Panc1 (cell line): ENCODE results near the gene PHKB. TPM values are rescaled to one million over a fixed set of nuclear protein-coding genes. Genes with fewer than 3 reads are reported as not detected.

Source experiments
- ATAC-seq: fragments of 200-7000 bp; cut with Tn5 transposase; 2 replicates; pipeline ENCODE4 v1.9.1; 2020; ENCODE audit warnings: mild to moderate bottlenecking, moderate library complexity
- BruUV-seq: library from RNA; stranded (reverse); fragments of 400-500 nt; replicated peaks from 2 replicates; lab custom pipeline; 2021; lab: Mats Ljungman, UMichigan
- CTCF ChIA-PET: fragments of 300-600 bp; sonication (Branson Sonifier 250); formaldehyde crosslinking; loops from one replicate; lab custom pipeline; 2022; ENCODE audit warnings: antibody characterized with exemption; lab: Charles Lee
- POLR2A ChIA-PET: fragments of 300-600 bp; sonication (Branson Sonifier 250); formaldehyde crosslinking; loops from one replicate; lab custom pipeline; 2022; ENCODE audit warnings: antibody characterized with exemption; lab: Charles Lee
- DNase-seq: peaks from one replicate; pipeline ENCODE4 v3.0.0-alpha.2; 2010; ENCODE audit warnings: low read depth, low spot score
- H3K27ac ChIP-seq: 2 replicates; pipeline ENCODE4 v1.5.1; 2011; ENCODE audit warnings: mild to moderate bottlenecking, low read length, inconsistent platforms
- H3K27me3 ChIP-seq: fragments of 200-500 bp; sonication (Bioruptor generic); 2 replicates; pipeline ENCODE4 v1.6.0; 2014; ENCODE audit warnings: low read length, inconsistent platforms; ENCODE audit not compliant: control insufficient read depth, insufficient read depth
- H3K36me3 ChIP-seq: fragments of 200-500 bp; sonication (Bioruptor generic); 2 replicates; pipeline ENCODE4 v1.5.1; 2014; ENCODE audit warnings: inconsistent platforms, mild to moderate bottlenecking, low read length, moderate library complexity; ENCODE audit not compliant: control insufficient read depth, insufficient read depth
- H3K4me1 ChIP-seq: 2 replicates; pipeline ENCODE4 v1.5.1; 2011; ENCODE audit warnings: inconsistent platforms, mild to moderate bottlenecking, low read length, moderate library complexity; ENCODE audit not compliant: control insufficient read depth, insufficient read depth
- H3K4me3 ChIP-seq, 2 experiments: 2 replicates each; pipeline ENCODE4 v1.5.1; 2011 to 2012; ENCODE audit warnings: low read depth in 2 of 2, low read length in 2 of 2, mild to moderate bottlenecking in 2 of 2, inconsistent platforms in 1 of 2, moderate library complexity in 1 of 2
- H3K9me3 ChIP-seq: fragments of 200-500 bp; sonication (Bioruptor generic); 2 replicates; pipeline ENCODE4 v1.5.1; 2014; ENCODE audit warnings: low read depth, mild to moderate bottlenecking, inconsistent platforms, low read length, moderate library complexity; ENCODE audit not compliant: control insufficient read depth, insufficient read depth
- POLR2AphosphoS5 ChIP-seq: IDR thresholded peaks from 2 replicates; pipeline ENCODE4 v1.6.1; 2012; ENCODE audit warnings: mild to moderate bottlenecking, low read depth, low read length, moderate library complexity
- SIN3A ChIP-seq: IDR thresholded peaks from 2 replicates; pipeline ENCODE4 v1.6.1; 2012; ENCODE audit warnings: low read depth, mild to moderate bottlenecking, low read length, moderate library complexity, borderline replicate concordance; ENCODE audit not compliant: insufficient read depth
- TCF7L2 ChIP-seq: IDR thresholded peaks from 2 replicates; pipeline ENCODE4 v1.6.1; 2011; ENCODE audit warnings: mild to moderate bottlenecking, low read depth, low read length, inconsistent platforms
- in situ Hi-C: cut with HindIII; loops from 2 replicates; pipeline ENCODE4 v1.10.0; 2016; ENCODE audit warnings: low sequenced_read_pairs, low pct_unique_long_range_greater_than_20kb
- intact Hi-C: fragments of 100-400 bp; cut with micrococcal nuclease; formaldehyde crosslinking; loops from one replicate; pipeline ENCODE4 v1.10.0; 2022; ENCODE audit not compliant: unreplicated experiment
- total RNA-seq: library from RNA; stranded (reverse); gene quantifications from one replicate; pipeline ENCODE4 v1.2.1, GENCODE V29; 2021; ENCODE audit not compliant: unreplicated experiment
- TF ChIP-seq, protein P1 (sequence below): fragments of 450-650 bp; IDR thresholded peaks from 2 replicates; pipeline ENCODE4 v1.5.1; 2017; ENCODE audit warnings: mild to moderate bottlenecking
- TF ChIP-seq, protein P2 (sequence below), 2 experiments: IDR thresholded peaks; 2 replicates each; pipeline ENCODE4 v1.6.1; 2011 to 2012; ENCODE audit warnings: low read depth in 2 of 2, control low read depth in 1 of 2, low read length in 1 of 2, mild to moderate bottlenecking in 1 of 2, moderate library complexity in 1 of 2; ENCODE audit not compliant: insufficient read depth in 1 of 2

Gene PHKB
- total RNA-seq, 1 experiment from 2014 or later, result 29.5 TPM

DNA sequence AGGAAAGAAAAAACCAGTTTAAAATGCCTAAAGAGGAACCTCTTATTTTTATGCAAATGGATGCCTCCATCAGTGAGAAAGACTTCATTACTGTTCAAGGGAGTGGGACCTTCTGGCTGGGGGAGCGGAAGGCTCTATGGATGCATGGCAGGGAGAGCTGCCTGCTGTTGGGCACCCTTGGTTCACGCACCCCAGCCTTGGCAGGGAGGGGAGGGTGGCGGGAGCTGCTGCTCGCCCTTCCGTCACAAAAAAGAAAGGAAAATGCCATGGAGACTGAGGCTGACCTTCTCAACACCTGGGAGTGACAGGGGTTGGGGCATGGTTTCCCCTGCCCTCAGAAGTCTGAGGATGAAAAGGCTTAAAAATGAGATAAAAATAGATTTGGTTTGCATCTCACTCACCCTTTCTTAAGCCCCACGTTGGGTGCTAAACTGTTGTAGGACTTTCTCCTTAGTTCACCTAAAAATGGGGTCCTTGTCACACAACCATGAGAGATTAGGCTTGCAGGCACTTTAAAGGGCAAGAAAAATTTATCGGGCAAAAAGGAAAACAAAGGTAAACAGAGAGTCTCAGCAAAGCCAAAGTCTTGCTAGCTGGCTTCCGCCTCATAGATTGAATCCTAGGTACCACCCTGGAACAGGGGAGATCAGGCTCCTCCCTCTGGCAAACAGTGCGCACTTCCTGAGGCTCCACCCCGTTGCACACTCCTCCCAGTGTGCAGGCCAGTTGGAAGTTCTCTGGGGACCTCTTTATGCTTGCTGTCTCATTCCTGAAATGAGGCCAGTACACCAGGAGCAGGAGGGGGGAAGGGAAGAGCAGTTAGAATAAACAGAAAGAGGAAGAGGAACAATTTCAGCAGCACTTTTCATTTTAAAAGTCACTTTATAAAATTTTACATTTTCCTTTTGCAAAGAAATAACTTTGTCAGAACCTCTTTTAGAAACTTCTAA lies 31.6 kb downstream of the PHKB start:
- no peak overlapping the region for H3K4me3 ChIP-seq
- in situ Hi-C loops, result no loop called here
- intact Hi-C loops, result no loop called here
- no peaks in the 10 kb centered on the region for H3K4me1 ChIP-seq
- peaks cover 12% of the 10 kb centered on the region for H3K9me3 ChIP-seq
- ChIA-PET CTCF (no interaction called here), POLR2A (no interaction called here)
- DNase-seq, result no peak
- H3K27ac ChIP-seq, result no peak overlapping the region
- H3K27me3 ChIP-seq, result no peaks in the 10 kb centered on the region
- no TSS peak for BruUV-seq
- no peaks in the 10 kb centered on the region for H3K36me3 ChIP-seq
- TF ChIP-seq POLR2AphosphoS5 (no peak), TCF7L2 (no peak), SIN3A (no peak)
- TF ChIP-seq, protein P1, sequence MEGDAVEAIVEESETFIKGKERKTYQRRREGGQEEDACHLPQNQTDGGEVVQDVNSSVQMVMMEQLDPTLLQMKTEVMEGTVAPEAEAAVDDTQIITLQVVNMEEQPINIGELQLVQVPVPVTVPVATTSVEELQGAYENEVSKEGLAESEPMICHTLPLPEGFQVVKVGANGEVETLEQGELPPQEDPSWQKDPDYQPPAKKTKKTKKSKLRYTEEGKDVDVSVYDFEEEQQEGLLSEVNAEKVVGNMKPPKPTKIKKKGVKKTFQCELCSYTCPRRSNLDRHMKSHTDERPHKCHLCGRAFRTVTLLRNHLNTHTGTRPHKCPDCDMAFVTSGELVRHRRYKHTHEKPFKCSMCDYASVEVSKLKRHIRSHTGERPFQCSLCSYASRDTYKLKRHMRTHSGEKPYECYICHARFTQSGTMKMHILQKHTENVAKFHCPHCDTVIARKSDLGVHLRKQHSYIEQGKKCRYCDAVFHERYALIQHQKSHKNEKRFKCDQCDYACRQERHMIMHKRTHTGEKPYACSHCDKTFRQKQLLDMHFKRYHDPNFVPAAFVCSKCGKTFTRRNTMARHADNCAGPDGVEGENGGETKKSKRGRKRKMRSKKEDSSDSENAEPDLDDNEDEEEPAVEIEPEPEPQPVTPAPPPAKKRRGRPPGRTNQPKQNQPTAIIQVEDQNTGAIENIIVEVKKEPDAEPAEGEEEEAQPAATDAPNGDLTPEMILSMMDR, result no peak
- TF ChIP-seq, protein P2, sequence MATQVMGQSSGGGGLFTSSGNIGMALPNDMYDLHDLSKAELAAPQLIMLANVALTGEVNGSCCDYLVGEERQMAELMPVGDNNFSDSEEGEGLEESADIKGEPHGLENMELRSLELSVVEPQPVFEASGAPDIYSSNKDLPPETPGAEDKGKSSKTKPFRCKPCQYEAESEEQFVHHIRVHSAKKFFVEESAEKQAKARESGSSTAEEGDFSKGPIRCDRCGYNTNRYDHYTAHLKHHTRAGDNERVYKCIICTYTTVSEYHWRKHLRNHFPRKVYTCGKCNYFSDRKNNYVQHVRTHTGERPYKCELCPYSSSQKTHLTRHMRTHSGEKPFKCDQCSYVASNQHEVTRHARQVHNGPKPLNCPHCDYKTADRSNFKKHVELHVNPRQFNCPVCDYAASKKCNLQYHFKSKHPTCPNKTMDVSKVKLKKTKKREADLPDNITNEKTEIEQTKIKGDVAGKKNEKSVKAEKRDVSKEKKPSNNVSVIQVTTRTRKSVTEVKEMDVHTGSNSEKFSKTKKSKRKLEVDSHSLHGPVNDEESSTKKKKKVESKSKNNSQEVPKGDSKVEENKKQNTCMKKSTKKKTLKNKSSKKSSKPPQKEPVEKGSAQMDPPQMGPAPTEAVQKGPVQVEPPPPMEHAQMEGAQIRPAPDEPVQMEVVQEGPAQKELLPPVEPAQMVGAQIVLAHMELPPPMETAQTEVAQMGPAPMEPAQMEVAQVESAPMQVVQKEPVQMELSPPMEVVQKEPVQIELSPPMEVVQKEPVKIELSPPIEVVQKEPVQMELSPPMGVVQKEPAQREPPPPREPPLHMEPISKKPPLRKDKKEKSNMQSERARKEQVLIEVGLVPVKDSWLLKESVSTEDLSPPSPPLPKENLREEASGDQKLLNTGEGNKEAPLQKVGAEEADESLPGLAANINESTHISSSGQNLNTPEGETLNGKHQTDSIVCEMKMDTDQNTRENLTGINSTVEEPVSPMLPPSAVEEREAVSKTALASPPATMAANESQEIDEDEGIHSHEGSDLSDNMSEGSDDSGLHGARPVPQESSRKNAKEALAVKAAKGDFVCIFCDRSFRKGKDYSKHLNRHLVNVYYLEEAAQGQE (IDR thresholded peaks at IDR 0.05; ENCODE audit: insufficient read depth in 1 of 2, low read depth in 2 of 2, low read length in 1 of 2), result no peak
- ATAC-seq, result no peak

DNA sequence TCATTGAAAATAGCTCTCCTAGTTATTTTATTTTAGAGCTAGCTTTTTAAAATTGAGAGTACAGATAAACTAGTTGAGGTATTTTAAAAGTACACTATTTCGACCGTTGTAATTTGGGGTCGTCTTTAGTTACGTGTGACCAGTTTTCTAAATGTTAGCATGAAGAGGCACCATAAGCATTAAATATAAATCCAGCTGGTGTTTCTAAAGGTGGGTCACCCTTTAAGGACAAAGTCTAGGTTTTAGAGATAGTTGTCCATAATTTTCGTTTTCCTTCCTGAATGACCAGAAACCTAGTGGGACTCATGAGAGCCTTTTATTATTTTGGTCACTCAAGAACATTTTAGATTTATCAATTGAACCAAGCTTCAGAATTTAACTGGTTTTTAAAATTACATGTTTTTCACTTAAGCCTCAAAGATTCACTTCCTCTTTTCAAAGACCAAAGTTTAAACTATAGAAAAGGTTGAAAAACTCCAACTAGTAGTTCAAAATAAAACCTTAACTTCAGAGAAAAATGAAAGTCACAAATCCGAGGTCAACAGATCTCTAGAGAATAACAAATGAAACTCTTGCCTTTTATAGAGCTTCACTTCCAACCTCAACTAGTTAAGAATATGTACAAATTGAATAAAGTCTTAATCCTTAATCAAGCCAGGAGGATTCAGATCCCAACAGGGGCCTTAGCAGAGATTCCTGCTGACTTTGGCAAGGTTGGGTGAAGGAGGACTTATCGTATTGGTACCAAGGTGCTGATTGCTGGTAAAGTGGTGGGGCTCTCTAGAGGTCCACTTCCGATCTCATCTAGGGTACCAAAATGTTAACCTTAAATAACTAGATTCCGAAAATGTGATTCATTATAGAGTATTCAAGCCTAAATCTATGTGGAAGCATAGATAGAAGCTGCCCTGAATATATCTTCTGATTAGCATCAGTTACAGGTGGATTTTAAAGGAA lies 32.5 kb downstream of the PHKB start:
- Histone ChIP-seq H3K9me3 (peaks cover 12% of the 10 kb centered on the region), H3K4me3 (no peak overlapping the region), H3K27me3 (no peaks in the 10 kb centered on the region), H3K27ac (no peak overlapping the region), H3K4me1 (no peaks in the 10 kb centered on the region), H3K36me3 (no peaks in the 10 kb centered on the region)
- CTCF ChIA-PET, result no interaction called here
- POLR2A ChIA-PET, result no interaction called here
- TF ChIP-seq TCF7L2, result no peak
- TF ChIP-seq SIN3A, result no peak
- TF ChIP-seq, protein P2 (IDR thresholded peaks at IDR 0.05; ENCODE audit: insufficient read depth in 1 of 2, low read depth in 2 of 2, low read length in 1 of 2), result no peak
- TF ChIP-seq, protein P1, result no peak
- TF ChIP-seq POLR2AphosphoS5, result no peak
- in situ Hi-C loops (no loop called here), intact Hi-C loops (no loop called here)
- DNase-seq, result no peak
- ATAC-seq, result no peak
- BruUV-seq, result no TSS peak
